B cell (primary cell): Measurements from ENCODE around the gene TWF2.

ENCODE experiments used
- CTCF ChIP-seq: fragments of 200-600 bp; IDR thresholded peaks from one replicate; pipeline ENCODE4 v1.8.0; 2022; ENCODE audit warnings: antibody characterized with exemption, mild to moderate bottlenecking
- EZH2 ChIP-seq: IDR thresholded peaks from 2 replicates; pipeline ENCODE4 v1.6.1; 2012; ENCODE audit warnings: borderline replicate concordance, low read depth, mild to moderate bottlenecking, moderate library complexity, low read length; ENCODE audit not compliant: insufficient read depth, poor library complexity, severe bottlenecking

- TF ChIP-seq EZH2 (no peak), CTCF (peak; percentile 94)
These were observed 7.3 kb downstream of the TWF2 start for GRCh38 chr3:52231502-52232278.
